Epithelial cell of proximal tubule (primary cell): Measurements from ENCODE around the gene DCAF8L2. TPM values are rescaled to one million over a fixed set of nuclear protein-coding genes. Genes with fewer than 3 reads are reported as not detected.

Source experiments
- DNase-seq: peaks from one replicate; pipeline ENCODE4 v3.0.0-alpha.2; 2011; ENCODE audit warnings: low read depth
- H3K4me3 ChIP-seq: 2 replicates; pipeline ENCODE4 v1.5.1; 2011; ENCODE audit warnings: low read depth, mild to moderate bottlenecking, low read length
- CTCF ChIP-seq: conservative IDR thresholded peaks from 2 replicates; pipeline ENCODE4 v1.5.1; 2012; ENCODE audit warnings: low read depth, mild to moderate bottlenecking, low read length
- total RNA-seq: library from RNA; depleted of rRNA; stranded (reverse); fragments of >200 nt; gene quantifications from 2 replicates; pipeline ENCODE4 v1.2.3, GENCODE V29; 2015

DCAF8L2 gene
- total RNA-seq, 1 donor from 2014 or later: not detected

- H3K4me3 ChIP-seq: no peak overlapping the region
- no peak for TF ChIP-seq CTCF
- DNase-seq: no peak
These were observed 18.5 kb downstream of the DCAF8L2 start for GRCh38 chrX:27608671-27609070.

- DNase-seq: no peak
- TF ChIP-seq CTCF: no peak
These were observed 29.3 kb downstream of the DCAF8L2 start for GRCh38 chrX:27619459-27619858.

GRCh38 chrX:27619975-27620374 lies 29.8 kb downstream of the DCAF8L2 start:
- peak; percentile 45 for TF ChIP-seq CTCF
- no peak overlapping the region for H3K4me3 ChIP-seq
- no peak for DNase-seq

More at GRCh38 chrX:27619459-27619858, 29.3 kb downstream of the DCAF8L2 start:
- H3K4me3 ChIP-seq: no peak overlapping the region

- TF ChIP-seq CTCF: no peak
- no peak for DNase-seq
These were observed 32.7 kb downstream of the DCAF8L2 start for GRCh38 chrX:27622883-27623282.

GRCh38 chrX:27626066-27626465 lies 35.9 kb downstream of the DCAF8L2 start:
- TF ChIP-seq CTCF: no peak
- DNase-seq: no peak
- no peak overlapping the region for H3K4me3 ChIP-seq

More at GRCh38 chrX:27622883-27623282, 32.7 kb downstream of the DCAF8L2 start:
- H3K4me3 ChIP-seq: no peak overlapping the region

GRCh38 chrX:27633328-27633727 lies 43.2 kb downstream of the DCAF8L2 start:
- no peak for DNase-seq
- H3K4me3 ChIP-seq: no peak overlapping the region
- no peak for TF ChIP-seq CTCF

- DNase-seq: no peak
- no peak for TF ChIP-seq CTCF
- H3K4me3 ChIP-seq: no peak overlapping the region
These were observed 66.4 kb downstream of the DCAF8L2 start for GRCh38 chrX:27656581-27656980.
